Right lung (tissue), 5 donors: ENCODE data around the gene SCYGR1. TPM values are rescaled to one million over a fixed set of nuclear protein-coding genes. Genes with fewer than 3 reads are reported as not detected.
"Not testable (repeated sequence)": the region's sequence is repeated elsewhere in the genome, so short reads cannot be mapped to it uniquely, and the experiment has no call there.

Source experiments
- DNase-seq, 2 donors: peaks; one replicate each; pipeline ENCODE4 v3.0.0-alpha.2; 2013
- polyA plus RNA-seq, 5 donors: library from polyadenylated mRNA; unstranded; fragments of 120-200 nt; gene quantifications; one replicate each; pipeline versions ENCODE4 v1.2.1 to v1.2.3, GENCODE V29; 2013; ENCODE audit warnings: inconsistent platforms in 1 of 5, low replicate concordance in 1 of 5; ENCODE audit not compliant: insufficient read length in 5 of 5, insufficient read depth in 1 of 5

SCYGR1 gene
- polyA plus RNA-seq, 5 donors, result not detected

DNA sequence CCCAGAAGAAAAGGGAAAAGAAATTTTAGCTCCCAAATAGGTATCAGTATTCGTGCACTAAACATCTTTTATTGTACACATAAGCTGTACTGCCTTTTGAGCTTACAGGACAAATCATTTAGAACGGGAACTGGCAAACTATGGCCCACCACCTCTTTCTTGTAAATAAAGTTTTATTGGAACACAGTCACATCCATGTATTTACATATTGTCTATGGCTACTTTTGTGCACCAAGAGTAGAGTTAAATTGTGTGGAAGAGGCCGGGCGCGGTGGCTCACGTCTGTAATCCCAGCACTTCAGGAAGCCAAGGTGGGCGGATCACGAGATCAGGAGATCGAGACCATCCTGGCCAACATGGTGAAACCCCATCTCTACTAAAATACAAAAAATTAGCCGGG lies 14.4 kb downstream of the SCYGR1 start:
- DNase-seq, result no peak

DNA sequence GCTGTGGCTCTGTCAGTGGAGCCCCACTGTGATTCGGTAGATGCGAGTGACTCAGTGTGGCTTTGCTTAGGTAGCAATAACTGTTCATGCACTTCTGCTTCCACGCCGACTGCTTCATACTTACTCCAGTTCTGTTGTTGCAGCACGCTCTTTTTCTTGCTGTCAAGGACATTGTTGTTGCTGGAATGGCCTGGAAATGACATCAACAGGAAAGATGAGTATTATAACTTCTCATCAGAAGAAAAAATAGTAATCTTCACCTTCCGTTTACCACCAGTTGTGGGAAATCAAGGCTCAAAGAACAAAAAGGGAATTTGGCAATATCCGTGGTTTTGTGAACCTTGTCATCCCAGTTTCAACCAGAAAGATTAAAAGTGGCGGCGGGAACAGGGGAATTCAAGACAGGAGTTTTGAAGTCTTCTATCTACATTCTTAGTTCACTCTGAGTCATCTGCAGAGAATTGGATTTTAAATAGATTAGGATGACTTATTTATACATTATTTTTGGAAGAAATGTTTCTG lies 16.9 kb downstream of the SCYGR1 start:
- DNase-seq, result no peak

DNA sequence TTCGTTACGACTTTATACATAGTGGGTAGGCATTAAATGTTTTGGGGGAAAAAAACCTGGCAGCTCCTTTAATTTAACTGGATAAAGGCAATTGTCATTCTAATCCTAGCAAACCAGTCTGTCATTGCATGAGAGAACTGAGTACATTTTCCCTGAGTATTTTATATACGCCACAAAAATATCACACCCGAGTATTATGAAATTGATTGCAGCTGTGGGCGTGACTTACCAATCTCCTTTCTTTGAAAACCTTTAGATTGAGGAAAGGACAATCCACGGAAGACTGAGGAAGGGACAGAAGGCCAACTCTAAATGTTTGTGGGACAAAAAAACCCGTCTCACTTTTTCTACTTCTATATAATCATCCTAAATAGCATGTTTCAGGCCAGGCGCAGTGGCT lies 17.7 kb downstream of the SCYGR1 start:
- DNase-seq, result no peak

DNA sequence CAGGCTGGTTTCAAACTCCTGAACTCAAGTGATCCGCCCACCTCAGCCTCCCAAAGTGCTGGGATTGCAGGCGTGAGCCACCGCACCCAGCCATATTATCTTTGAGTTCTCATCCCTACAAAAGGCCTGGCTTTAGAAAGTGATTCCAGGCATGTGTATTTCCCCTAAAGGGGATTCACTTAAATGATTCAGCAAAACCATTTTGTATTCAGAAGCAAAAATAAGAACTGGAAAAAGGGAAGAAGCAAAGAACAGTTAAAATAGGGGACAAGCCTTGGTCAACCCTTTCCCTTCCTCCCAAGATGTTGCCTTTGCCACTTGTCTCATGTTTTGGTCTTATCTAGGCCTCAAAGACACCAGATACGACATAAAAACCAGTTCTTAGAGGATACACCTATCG lies 19.2 kb downstream of the SCYGR1 start:
- no peak for DNase-seq

DNA sequence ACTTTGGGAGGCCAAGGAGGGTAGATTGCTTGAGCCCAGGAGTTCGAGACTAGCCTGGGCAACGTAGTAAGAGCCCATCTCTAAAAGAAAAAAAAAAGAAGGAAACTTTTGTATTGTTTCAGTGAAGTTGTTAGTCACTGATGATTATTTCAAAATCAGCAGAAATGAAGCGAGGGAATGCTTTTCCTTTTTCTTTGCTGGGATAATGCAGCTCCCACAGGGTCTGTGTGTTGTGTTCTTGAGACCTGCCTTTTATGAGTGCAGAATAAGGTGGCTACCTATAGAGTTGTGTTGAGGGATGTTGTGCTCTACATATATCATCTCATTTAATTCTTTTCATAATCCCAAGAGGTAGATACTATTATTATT lies 20.3 kb downstream of the SCYGR1 start:
- no peak for DNase-seq

DNA sequence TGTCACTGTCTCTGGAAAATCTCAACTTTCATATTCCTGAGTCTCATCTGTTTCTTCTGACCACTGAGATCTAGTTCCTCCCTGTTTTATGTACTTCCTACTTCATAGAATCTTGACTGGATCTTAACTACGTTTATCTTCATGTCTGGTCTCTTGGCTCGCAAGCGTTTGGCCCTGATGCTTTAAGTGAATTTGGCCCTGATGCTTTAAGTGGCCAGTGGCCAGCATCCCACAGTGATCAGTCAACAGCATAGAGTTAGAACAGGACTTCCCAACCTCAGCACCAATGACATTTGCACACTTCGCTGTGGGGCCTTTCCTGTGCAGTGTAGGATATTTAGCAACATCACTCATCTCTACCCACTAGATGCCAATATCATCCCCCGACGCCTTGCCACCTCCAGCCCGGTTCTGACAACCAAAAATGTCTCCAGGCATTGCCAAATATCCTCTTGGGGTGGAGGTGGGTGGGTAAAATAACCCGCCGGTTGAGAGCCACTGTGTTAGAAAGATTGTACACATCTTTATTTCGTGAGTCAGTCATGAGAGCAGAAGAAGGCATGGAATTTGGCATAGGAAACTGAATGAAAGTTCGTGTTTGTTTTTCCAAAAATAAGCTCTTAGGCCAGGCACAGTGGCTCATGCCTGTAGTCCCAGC lies 20.9 kb downstream of the SCYGR1 start:
- DNase-seq, result no peak

DNA sequence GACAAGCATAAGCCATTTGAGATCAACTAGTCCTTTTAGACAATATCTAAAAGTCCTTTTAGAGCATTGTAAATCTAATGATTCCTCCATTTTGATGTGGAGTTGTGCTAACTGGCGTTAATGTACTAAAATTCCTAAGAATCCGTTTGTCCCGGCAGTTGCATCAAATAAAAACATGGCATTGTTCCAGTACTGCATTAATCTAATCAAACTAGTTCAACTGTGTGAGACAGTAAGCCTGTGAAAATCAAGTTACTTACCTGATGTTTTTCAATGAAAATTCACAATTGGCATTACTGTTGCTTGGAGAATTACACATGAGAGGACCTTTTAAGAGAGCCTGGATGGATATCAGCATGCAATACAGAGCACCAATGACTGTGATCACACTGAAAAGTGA lies 21.9 kb downstream of the SCYGR1 start:
- no peak for DNase-seq

DNA sequence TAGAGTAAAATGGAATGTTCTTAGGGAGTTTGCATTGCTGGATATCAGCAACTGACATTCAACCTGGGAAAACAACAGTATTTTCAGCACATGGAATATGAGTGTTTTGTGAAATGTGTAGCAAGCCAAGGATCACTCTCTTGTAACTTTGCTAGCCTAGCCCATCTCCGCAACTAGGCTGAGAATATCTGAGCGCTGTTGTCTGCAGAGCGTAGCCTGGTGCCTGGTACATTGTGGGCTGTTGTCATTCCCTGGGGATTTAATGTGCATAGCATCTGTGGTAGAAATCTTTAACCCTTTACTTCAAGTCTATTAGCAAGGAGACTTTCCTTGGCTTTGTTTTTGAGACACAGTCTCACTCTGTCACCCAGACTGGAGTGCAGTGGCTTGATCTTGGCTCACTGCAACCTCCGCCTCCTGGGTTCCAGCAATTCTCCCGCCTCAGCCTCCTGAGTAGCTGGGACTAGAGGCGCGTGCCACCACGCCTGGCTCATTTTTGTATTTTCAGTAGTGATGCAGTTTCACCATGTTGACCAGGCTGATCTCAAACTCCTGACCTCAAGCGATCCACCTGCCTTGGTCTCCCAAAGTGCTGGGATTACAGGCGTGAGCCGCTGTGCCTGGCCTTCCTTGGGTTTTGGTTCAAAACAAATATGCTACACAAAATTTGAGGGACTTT lies 23.0 kb downstream of the SCYGR1 start:
- not testable (repeated sequence) for DNase-seq

DNA sequence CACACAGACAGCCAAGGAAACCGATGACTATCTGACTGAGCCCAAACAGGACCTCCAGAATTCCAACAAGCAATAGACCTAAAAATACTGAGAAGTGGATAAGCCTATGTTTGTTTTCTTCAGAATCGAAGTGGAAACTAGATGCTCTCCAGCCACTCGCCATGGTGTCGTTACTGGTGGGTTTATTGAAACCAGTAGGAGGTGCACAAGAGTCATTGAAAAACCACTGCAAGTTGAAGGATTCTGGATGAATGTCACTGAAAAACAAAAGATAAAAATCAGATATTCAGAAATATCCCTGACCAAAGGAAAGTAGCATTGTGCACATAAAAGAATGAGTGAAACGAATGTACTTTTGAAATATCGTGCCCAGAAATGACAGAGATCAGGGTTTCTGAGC lies 24.0 kb downstream of the SCYGR1 start:
- DNase-seq, result no peak

DNA sequence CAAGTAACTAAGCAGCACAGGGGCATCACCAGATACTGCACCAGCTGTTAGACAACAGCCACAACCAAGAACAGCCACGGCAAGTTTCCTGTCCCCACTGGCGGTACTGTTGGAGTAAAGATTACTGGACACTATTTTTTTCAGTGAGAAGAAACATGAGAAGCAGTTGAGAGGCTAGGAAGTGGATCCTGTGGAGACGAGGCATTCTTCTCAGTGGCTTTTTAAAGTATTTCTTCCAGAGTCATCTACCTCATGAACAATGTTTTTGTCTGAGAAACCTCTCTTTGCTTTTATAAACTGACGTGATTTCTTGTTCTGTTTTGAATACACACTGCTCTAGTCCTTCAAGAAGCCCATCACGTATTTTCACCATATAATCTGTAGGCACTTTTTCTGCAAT lies 27.4 kb downstream of the SCYGR1 start:
- no peak for DNase-seq

DNA sequence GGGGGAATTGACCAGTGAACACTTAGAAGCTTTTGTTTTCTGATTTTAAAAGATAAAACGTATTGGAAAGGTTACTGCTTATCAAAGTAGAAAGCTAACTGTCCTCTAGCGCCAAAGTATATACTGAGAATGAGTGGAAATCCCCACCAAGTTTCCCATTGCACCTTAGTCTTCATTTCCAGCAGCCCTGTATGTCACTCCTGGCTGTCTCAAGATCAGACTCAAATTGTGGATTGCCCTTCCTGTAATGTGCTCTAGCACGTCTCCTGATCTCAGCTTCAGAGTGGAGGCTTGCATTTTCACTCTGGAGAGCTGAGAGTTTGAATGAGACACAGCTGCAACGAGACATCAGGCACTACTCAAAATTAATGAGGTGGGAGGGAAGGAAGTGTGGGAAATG lies 36.1 kb downstream of the SCYGR1 start:
- no peak for DNase-seq

DNA sequence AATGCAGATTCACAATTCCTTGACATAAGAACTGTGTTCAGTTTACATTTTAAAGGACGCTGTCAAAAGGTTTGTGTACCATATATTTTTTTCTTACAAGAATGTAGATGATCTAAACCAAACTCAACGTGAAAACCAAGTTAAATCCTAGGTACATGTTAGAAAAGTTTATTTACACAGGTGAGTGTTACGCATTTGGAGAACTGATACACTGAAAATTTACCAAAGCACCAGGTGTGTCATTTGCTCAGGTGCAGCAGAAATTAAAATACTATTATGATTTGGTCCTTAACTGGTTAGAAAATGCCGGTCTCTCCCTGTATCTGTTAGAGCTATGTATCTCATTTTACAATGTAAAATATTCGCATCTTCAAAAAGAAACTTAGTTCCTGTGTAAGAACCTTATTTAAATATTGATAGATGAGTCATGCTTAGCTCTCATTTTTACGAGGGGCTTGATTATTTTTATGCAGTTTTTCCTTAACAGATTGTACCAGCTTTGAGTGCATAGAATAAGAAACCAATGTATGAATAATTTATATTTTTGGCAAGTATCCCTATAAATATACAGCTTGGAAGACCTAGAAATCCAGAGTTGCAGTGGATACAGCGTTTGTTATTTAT lies 37.6 kb downstream of the SCYGR1 start:
- DNase-seq, result no peak

DNA sequence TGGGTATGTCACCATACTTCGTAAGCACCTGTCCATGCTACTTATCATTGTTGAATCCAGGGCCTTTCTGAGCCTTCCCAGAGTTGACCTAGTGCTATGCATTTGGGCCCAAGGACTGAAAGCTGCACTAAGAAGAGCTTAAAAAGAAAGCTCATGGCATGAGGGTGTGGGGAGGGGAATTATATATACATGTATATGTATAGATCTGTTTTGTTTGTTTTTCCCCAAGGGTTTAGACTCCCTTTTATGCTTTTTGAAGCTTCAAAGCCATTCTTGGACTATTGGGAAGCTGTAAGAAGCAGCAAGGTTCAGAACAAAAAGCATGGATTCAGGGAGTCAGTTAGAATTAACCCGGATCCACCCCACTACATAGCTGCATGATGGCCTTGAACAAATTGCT lies 39.4 kb downstream of the SCYGR1 start:
- DNase-seq, result no peak

DNA sequence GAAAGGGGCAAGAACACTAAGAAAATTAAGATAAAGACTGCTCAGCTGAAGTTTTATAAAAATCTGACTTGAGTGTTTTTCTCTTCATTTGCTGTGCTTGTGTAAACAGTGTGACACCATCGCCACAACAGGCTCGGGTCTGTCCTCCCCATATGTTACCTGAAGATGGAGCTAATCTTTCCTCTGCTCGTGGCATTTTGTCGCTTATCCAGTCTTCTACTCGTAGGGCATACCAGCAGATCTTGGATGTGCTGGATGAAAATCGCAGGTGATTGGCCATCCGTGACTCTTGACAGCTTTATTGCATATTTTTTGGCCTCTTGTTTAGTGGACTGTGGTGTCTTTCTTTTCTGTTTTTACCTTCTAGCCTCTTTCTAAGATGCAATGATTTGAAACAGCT lies 40.6 kb downstream of the SCYGR1 start:
- no peak for DNase-seq

DNA sequence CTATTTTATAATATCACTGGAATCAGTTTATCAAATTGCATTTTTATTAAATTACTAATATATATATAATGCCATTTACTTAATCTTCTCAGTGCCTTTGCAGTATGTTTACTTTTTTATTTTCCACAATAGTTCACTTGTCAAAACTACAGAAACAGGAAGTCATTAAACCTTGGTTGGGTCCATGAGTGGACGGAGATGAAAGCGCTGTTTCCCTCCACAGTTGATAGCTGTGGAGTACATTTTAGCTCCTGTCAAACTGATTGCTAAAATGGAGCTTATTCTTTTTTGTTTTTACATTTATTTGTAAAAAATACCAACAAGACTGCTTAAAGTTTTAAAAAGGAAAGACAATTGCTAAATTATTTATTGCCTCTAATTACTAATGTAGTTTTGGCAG lies 43.5 kb downstream of the SCYGR1 start:
- DNase-seq, result no peak

DNA sequence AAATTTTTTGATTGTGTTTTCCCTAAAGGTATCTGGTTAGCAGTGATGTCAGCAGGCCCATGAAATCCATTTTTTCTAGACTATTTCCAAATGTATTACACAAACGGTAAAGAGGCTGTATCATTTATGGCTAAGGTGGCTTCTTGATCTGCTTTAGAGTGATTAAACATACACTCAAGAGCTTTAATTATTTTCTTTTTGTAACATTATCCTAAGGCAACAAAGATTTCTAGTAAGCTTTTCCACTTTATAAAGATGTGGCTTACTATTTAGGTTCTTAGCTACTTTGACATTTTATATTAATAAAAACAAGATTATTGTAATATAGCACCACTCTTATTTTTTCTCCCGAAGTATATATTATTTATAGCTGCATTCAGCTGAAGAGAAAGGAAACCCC lies 46.2 kb downstream of the SCYGR1 start:
- DNase-seq, result no peak

DNA sequence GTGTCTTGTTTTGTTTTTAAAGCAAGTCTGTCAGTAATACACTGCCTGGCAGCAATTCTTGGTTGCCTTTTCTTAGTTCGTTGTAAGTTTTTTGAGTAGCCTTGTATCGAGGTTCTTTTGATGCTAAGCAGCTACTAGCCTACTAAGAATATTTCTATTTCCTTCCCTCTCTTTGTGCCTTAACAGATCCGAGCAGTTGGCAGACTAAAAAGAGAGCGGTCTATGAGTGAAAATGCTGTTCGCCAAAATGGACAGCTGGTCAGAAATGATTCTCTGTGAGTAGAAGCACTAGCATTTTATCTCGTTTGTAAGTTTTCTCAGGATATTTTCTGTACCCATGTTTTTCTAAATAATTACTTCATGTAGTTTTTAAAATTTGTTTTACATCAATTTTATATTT lies 47.6 kb downstream of the SCYGR1 start:
- DNase-seq, result no peak

DNA sequence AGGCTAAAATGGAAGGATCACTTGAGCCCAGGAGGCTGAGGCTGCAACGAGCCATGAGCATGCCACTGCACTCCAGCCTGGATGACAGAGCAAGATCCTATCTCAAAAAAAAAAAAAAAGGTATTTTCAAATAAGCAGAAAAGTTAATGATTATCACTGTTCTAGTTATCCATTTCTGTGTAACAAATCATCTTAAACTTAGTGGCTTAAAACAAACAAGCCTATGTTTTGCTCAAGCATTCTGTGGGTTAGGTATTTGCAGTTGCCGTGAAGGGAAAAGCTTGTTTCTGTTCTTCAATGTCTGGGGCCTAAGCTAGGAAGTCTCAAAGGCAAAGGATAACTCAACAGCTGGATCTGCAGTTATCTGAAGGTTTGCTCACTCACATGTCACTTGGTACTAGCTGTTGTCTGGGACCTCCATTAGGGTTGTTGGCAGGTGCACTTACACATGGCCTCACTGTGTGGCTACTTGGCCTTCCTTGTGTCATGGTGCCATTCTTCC lies 48.6 kb downstream of the SCYGR1 start:
- DNase-seq, result no peak

Other genes with a start within 250 kb of the SCYGR1 start
- gene COL4A4, start 223.7 kb downstream of the SCYGR1 start, polyA plus RNA-seq, result 1 to 10 TPM; 5.2 to 9.5 (median 8.9) TPM
- gene COL4A3, start 223.3 kb downstream of the SCYGR1 start, polyA plus RNA-seq, result 10 to 100 TPM in 2 of 5 donors, 1 to 10 TPM in 3; 4.0 to 12.2 (median 10.0) TPM
- gene MFF, start 62.7 kb downstream of the SCYGR1 start, polyA plus RNA-seq, result 100 to 1,000 TPM in 4 of 5 donors, 10 to 100 TPM in 1; 88.2 to 133 (median 118) TPM
- under 1 TPM in 3 of 5 donors, not detected in 2; 0.08 to 0.14 (median 0.09) TPM for gene TM4SF20, start 8.6 kb downstream of the SCYGR1 start, polyA plus RNA-seq
- gene AGFG1, start 84.2 kb upstream of the SCYGR1 start, polyA plus RNA-seq, result 10 to 100 TPM; 48.7 to 64.0 (median 62.0) TPM
- gene SCYGR2, start 210.9 kb upstream of the SCYGR1 start, polyA plus RNA-seq, result not detected
- gene SCYGR3, start 226.9 kb upstream of the SCYGR1 start, polyA plus RNA-seq, result not detected
- gene SCYGR4, start 229.5 kb upstream of the SCYGR1 start, polyA plus RNA-seq, result under 1 TPM in 4 of 5 donors, not detected in 1; 0.10 to 0.22 (median 0.13) TPM